Mesodermal cell (in vitro differentiated cells): Measurements from ENCODE around the gene NRGN.
A peak's percentile ranks its signal among the peaks of the same experiment; 100 is the strongest.

Experiments
- H3K27ac ChIP-seq: 2 replicates; pipeline ENCODE4 v1.7.0; 2013; ENCODE audit warnings: mild to moderate bottlenecking, low read depth, low read length, moderate library complexity; ENCODE audit not compliant: severe bottlenecking
- H3K36me3 ChIP-seq: 2 replicates; pipeline ENCODE4 v1.7.1; 2013; ENCODE audit warnings: mild to moderate bottlenecking, low read length, moderate library complexity; ENCODE audit not compliant: control insufficient read depth, insufficient read depth
- H3K4me1 ChIP-seq: one replicate; pipeline ENCODE4 v1.7.1; 2013; ENCODE audit warnings: mild to moderate bottlenecking, low read length; ENCODE audit not compliant: insufficient read depth, control insufficient read depth, poor library complexity, severe bottlenecking
- H3K4me3 ChIP-seq: 2 replicates; pipeline ENCODE4 v1.7.0; 2013; ENCODE audit warnings: low read length, control low read depth, mild to moderate bottlenecking; ENCODE audit not compliant: insufficient read depth, poor library complexity, severe bottlenecking; ENCODE audit errors: extremely low read depth
- H3K9me3 ChIP-seq: 2 replicates; pipeline ENCODE4 v1.7.1; 2013; ENCODE audit warnings: mild to moderate bottlenecking, low read length, moderate library complexity; ENCODE audit not compliant: control insufficient read depth
- WGBS, 2 experiments: methylation state at CpG; one replicate each; pipeline ENCODE4 v1.1.5; 2013; ENCODE audit warnings: missing lambda C conversion rate in 2 of 2; ENCODE audit not compliant: insufficient coverage in 2 of 2; 5-methylcytosine and 5-hydroxymethylcytosine counted together

NRGN gene

GRCh38 chr11:124719534-124719933 is 20.2 kb upstream of the NRGN start:
- H3K4me1 ChIP-seq, result peaks cover 22% of the 10 kb centered on the region
- H3K9me3 ChIP-seq, result no peaks in the 10 kb centered on the region
- H3K36me3 ChIP-seq, result no peaks in the 10 kb centered on the region
- WGBS, 2 experiments, result 0% methylated on average over 1 of the region's 2 CpGs; no CpG with 5 or more reads in 1 of the 2 experiments
- H3K4me3 ChIP-seq, result no peak overlapping the region
- no peak overlapping the region for H3K27ac ChIP-seq

- no peak overlapping the region for H3K27ac ChIP-seq
- H3K4me1 ChIP-seq, result peaks cover 39% of the 10 kb centered on the region
- H3K36me3 ChIP-seq, result no peaks in the 10 kb centered on the region
- no peak overlapping the region for H3K4me3 ChIP-seq
- 62 to 67% methylated on average over 5 to 6 of the region's 6 CpGs for WGBS, 2 experiments
- H3K9me3 ChIP-seq, result no peaks in the 10 kb centered on the region
Observed at GRCh38 chr11:124722176-124722575, 17.6 kb upstream of the NRGN start.

GRCh38 chr11:124724979-124725718 is 14.6 kb upstream of the NRGN start:
- Histone ChIP-seq H3K4me3 (no peak overlapping the region), H3K27ac (peak overlapping the region; percentile 70)
- WGBS, 2 experiments, result 29 to 45% methylated on average over 1 to 10 of the region's 14 CpGs

GRCh38 chr11:124725719-124726105 is 14.0 kb upstream of the NRGN start:
- no peaks in the 10 kb centered on the region for H3K36me3 ChIP-seq
- H3K4me1 ChIP-seq, result peaks cover 24% of the 10 kb centered on the region
- no peak overlapping the region for H3K4me3 ChIP-seq
- H3K27ac ChIP-seq, result peak overlapping the region; percentile 70
- WGBS, 2 experiments, result 18 to 34% methylated on average over 4 to 6 of the region's 6 CpGs
- no peaks in the 10 kb centered on the region for H3K9me3 ChIP-seq

More at GRCh38 chr11:124724979-124725718, 14.6 kb upstream of the NRGN start:
- no peaks in the 10 kb centered on the region for H3K9me3 ChIP-seq
- peaks cover 24% of the 10 kb centered on the region for H3K4me1 ChIP-seq
- no peaks in the 10 kb centered on the region for H3K36me3 ChIP-seq

GRCh38 chr11:124727474-124727873 is 12.3 kb upstream of the NRGN start:
- WGBS, 2 experiments, result 75 to 87% methylated on average over 3 to 4 of the region's 4 CpGs
- H3K27ac ChIP-seq, result no peak overlapping the region
- H3K4me1 ChIP-seq, result peaks cover 16% of the 10 kb centered on the region
- no peak overlapping the region for H3K4me3 ChIP-seq
- H3K36me3 ChIP-seq, result no peaks in the 10 kb centered on the region
- no peaks in the 10 kb centered on the region for H3K9me3 ChIP-seq

GRCh38 chr11:124728134-124728533 is 11.6 kb upstream of the NRGN start:
- no peak overlapping the region for H3K4me3 ChIP-seq
- H3K36me3 ChIP-seq, result no peaks in the 10 kb centered on the region
- H3K4me1 ChIP-seq, result peaks cover 16% of the 10 kb centered on the region
- no peaks in the 10 kb centered on the region for H3K9me3 ChIP-seq
- WGBS, 2 experiments, result no CpG with 5 or more reads among the region's 2 CpGs
- no peak overlapping the region for H3K27ac ChIP-seq

GRCh38 chr11:124729571-124729970 is 10.2 kb upstream of the NRGN start:
- 89 to 93% methylated on average over 2 to 3 of the region's 4 CpGs for WGBS, 2 experiments
- Histone ChIP-seq H3K36me3 (no peaks in the 10 kb centered on the region), H3K27ac (no peak overlapping the region)

GRCh38 chr11:124732230-124732629 is 7.5 kb upstream of the NRGN start:
- Histone ChIP-seq H3K36me3 (no peaks in the 10 kb centered on the region), H3K27ac (no peak overlapping the region), H3K4me1 (no peaks in the 10 kb centered on the region), H3K4me3 (no peak overlapping the region), H3K9me3 (no peaks in the 10 kb centered on the region)
- 80 to 88% methylated on average over 1 to 3 of the region's 4 CpGs for WGBS, 2 experiments

More at GRCh38 chr11:124729571-124729970, 10.2 kb upstream of the NRGN start:
- Histone ChIP-seq H3K9me3 (no peaks in the 10 kb centered on the region), H3K4me3 (no peak overlapping the region), H3K4me1 (peaks cover 16% of the 10 kb centered on the region)

GRCh38 chr11:124736736-124737135 is 3.0 kb upstream of the NRGN start:
- H3K4me3 ChIP-seq, result no peak overlapping the region
- 90 to 92% methylated on average over 2 to 3 of the region's 3 CpGs for WGBS, 2 experiments

GRCh38 chr11:124737638-124738305 is 2.0 kb upstream of the NRGN start:
- Histone ChIP-seq H3K4me1 (peaks cover 18% of the 10 kb centered on the region), H3K36me3 (peaks cover 4% of the 10 kb centered on the region), H3K9me3 (no peaks in the 10 kb centered on the region), H3K27ac (no peak overlapping the region), H3K4me3 (no peak overlapping the region)
- 28 to 42% methylated on average over 2 of the region's 7 CpGs for WGBS, 2 experiments

More at GRCh38 chr11:124736736-124737135, 3.0 kb upstream of the NRGN start:
- H3K36me3 ChIP-seq, result no peaks in the 10 kb centered on the region
- H3K27ac ChIP-seq, result no peak overlapping the region
- H3K9me3 ChIP-seq, result no peaks in the 10 kb centered on the region
- peaks cover 15% of the 10 kb centered on the region for H3K4me1 ChIP-seq
